Omental fat pad (tissue), 4 donors: ENCODE data around the gene TMEM14B. TPM values are rescaled to one million over a fixed set of nuclear protein-coding genes. Genes with fewer than 3 reads are reported as not detected.
"Not testable (repeated sequence)": the region's sequence is repeated elsewhere in the genome, so short reads cannot be mapped to it uniquely, and the experiment has no call there.

ENCODE experiments used
- ATAC-seq: fragments of 150-250 bp; one replicate; pipeline ENCODE4 v1.9.1; 2016; ENCODE audit warnings: mild to moderate bottlenecking, moderate library complexity; ENCODE audit not compliant: low FRiP score
- DNase-seq: peaks from one replicate; pipeline ENCODE4 v3.0.0-alpha.2; 2019; ENCODE audit warnings: low spot score
- total RNA-seq, 4 donors: library from RNA; depleted of rRNA; stranded (reverse); fragments of >200 nt; gene quantifications; one replicate each; pipeline ENCODE4 v1.1.0, GENCODE V29; 2016
- TF ChIP-seq, protein P1 (sequence below), 3 donors: fragments of 450-650 bp; IDR thresholded peaks; one replicate each; pipeline ENCODE4 v1.5.1; 2016 to 2017; ENCODE audit warnings: antibody characterized with exemption in 3 of 3, mild to moderate bottlenecking in 3 of 3, moderate library complexity in 2 of 3

TMEM14B gene
- total RNA-seq, 4 donors from 2014 or later, result 69.1 to 100 (median 73.7) TPM

DNA sequence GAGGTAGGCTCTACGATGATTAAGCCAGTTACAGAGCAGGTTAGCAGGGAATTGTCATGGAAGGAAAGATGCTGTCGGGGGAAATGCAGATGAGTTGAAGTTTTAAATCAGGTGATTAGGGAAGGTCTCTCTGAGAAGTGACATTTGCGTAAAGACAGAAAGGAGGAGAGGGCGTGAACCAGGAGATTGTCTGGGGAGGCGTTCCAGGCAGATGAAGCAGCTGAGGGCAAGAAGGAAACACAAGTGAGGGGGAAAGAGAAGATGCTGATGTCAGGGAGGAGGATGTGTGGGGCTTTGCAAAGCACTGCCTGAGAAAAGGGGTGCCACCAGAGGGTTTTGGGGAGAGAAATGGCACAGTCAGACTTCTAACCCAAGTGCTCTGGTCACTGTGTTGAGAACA is 2.5 kb upstream of the TMEM14B start:
- TF ChIP-seq, protein P1, sequence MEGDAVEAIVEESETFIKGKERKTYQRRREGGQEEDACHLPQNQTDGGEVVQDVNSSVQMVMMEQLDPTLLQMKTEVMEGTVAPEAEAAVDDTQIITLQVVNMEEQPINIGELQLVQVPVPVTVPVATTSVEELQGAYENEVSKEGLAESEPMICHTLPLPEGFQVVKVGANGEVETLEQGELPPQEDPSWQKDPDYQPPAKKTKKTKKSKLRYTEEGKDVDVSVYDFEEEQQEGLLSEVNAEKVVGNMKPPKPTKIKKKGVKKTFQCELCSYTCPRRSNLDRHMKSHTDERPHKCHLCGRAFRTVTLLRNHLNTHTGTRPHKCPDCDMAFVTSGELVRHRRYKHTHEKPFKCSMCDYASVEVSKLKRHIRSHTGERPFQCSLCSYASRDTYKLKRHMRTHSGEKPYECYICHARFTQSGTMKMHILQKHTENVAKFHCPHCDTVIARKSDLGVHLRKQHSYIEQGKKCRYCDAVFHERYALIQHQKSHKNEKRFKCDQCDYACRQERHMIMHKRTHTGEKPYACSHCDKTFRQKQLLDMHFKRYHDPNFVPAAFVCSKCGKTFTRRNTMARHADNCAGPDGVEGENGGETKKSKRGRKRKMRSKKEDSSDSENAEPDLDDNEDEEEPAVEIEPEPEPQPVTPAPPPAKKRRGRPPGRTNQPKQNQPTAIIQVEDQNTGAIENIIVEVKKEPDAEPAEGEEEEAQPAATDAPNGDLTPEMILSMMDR (IDR thresholded peaks at IDR 0.05), result no peak
- no peak for DNase-seq

GRCh38 chr6:10746915-10747250 is 722 bp upstream of the TMEM14B start:
- no peak for ATAC-seq
- no peak for DNase-seq
- TF ChIP-seq, protein P1 (IDR thresholded peaks at IDR 0.05), result no peak

More for the DNA sequence above, 2.5 kb upstream of the TMEM14B start:
- no peak for ATAC-seq

GRCh38 chr6:10749734-10750133 is 2.1 kb downstream of the TMEM14B start:
- no peak for ATAC-seq
- DNase-seq, result no peak
- TF ChIP-seq, protein P1 (IDR thresholded peaks at IDR 0.05), result no peak

DNA sequence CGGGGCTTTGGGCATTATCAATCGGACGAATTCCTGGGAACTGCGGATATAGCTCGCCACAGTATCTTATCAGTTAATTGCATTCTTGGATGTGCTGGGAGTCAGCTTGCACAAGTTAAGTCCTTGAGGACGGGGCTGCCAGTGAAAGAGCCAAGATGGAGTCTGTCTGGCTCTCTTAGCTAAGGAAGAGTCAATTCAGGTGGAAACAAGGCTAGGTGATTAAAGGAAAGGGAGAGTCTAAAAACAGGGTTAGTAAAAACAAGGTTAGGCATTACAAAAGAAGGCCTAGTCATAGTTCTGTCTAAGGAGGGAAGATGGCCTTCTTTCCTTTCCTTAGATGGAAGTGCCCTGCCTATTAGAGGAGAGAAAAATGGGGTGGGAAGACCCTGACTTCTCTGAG is 3.0 kb downstream of the TMEM14B start:
- not testable (repeated sequence) for DNase-seq, ATAC-seq

GRCh38 chr6:10751757-10752156 is 4.2 kb downstream of the TMEM14B start:
- DNase-seq, ATAC-seq: not testable (repeated sequence)

- TF ChIP-seq, protein P1 (IDR thresholded peaks at IDR 0.05), result no peak
- no peak for ATAC-seq
- DNase-seq, result no peak
Measured at GRCh38 chr6:10756085-10756484, 8.5 kb downstream of the TMEM14B start.

DNA sequence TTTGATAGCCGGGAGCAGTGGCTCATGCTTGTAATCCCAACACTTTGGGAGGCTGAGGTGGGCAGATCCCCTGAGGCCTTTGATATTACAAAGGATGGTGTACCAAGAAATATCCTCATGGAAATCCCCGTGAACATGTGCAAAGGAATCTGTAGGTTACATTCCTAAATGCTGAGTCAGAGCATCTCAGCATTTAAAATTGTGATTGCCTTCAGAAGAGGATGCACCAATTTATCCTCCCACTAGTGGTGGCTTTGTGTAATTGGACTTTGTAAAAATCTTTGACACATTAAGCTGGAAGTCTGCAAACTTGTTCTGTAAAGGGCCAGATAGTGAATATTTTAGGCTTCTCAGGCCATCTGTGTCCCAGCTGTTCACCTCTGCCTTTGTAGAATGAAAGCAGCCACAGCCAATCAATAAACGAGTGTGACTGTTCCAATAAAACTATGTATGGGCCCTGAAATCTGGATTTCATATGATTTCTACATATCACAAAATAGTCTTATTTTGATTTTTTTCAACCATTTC is 11.8 kb downstream of the TMEM14B start:
- no peak for DNase-seq
- TF ChIP-seq, protein P1 (IDR thresholded peaks at IDR 0.05), result no peak
- peak; percentile 72 for ATAC-seq

GRCh38 chr6:10759884-10760329 is 12.3 kb downstream of the TMEM14B start:
- ATAC-seq, result peak; percentile 89
- TF ChIP-seq, protein P1 (IDR thresholded peaks at IDR 0.05), result no peak
- peak; percentile 70 for DNase-seq
